Testis (tissue), 3 donors: ENCODE results near the gene ALDH1B1. TPM values are rescaled to one million over a fixed set of nuclear protein-coding genes. Genes with fewer than 3 reads are reported as not detected.

Experiments used
- DNase-seq: peaks from one replicate; pipeline ENCODE4 v3.0.0-alpha.2; 2019
- H3K27ac ChIP-seq, 2 donors: fragments of 200-600 bp; sonication (generic); one replicate each; pipeline ENCODE4 v1.5.1; 2019
- H3K27me3 ChIP-seq: fragments of 200-600 bp; sonication (generic); one replicate; pipeline ENCODE4 v1.5.1; 2019
- H3K36me3 ChIP-seq: fragments of 200-600 bp; sonication (generic); one replicate; pipeline ENCODE4 v1.5.1; 2017; ENCODE audit warnings: low read depth; ENCODE audit errors: missing control alignments
- H3K4me1 ChIP-seq: fragments of 200-600 bp; sonication (generic); one replicate; pipeline ENCODE4 v1.5.1; 2019
- H3K4me3 ChIP-seq, 2 donors: fragments of 200-600 bp; sonication (generic); one replicate each; pipeline ENCODE4 v1.5.1; 2017 to 2019
- H3K9me3 ChIP-seq: fragments of 200-600 bp; sonication (generic); one replicate; pipeline ENCODE4 v1.5.1; 2017
- POLR2A ChIP-seq: fragments of 450-650 bp; IDR thresholded peaks from one replicate; pipeline ENCODE4 v1.6.1; 2017; ENCODE audit warnings: antibody characterized with exemption, mild to moderate bottlenecking, moderate library complexity
- WGBS, 2 donors: methylation state at CpG; one replicate each; pipeline ENCODE4 v1.1.5; 2018; 5-methylcytosine and 5-hydroxymethylcytosine counted together
- intact Hi-C: fragments of 100-400 bp; cut with DNase I; formaldehyde crosslinking; loops from one replicate; pipeline ENCODE4 v1.15.1; 2023; ENCODE audit warnings: low total_unique reads
- polyA plus RNA-seq: library from polyadenylated mRNA; stranded (reverse); fragments of 350-450 nt; fragmentation: Illumina TruSeq; extraction: RNeasy Lipid Tissue Mini Kit (QIAGEN cat#74804); gene quantifications from one replicate; pipeline ENCODE4 v1.2.3, GENCODE V29; 2014; ENCODE audit warnings: low read depth, low replicate concordance; ENCODE audit not compliant: insufficient read depth
- total RNA-seq, 2 donors: library from RNA; depleted of rRNA; stranded (reverse); fragments of >200 nt; gene quantifications; one replicate each; pipeline ENCODE4 v1.2.3, GENCODE V29; 2016
- TF ChIP-seq, protein P1 (sequence below), 3 experiments: fragments of 450-650 bp in 2 of 3; fragments of 200-600 bp in 1 of 3; sonication (generic) in 1 of 3; IDR thresholded peaks; one replicate each; pipeline ENCODE4 v1.5.1; 2016 to 2019; ENCODE audit warnings: antibody characterized with exemption in 3 of 3, mild to moderate bottlenecking in 2 of 3, moderate library complexity in 1 of 3

The ALDH1B1 gene
- total and polyA plus RNA-seq, 3 donors from 2014 or later, result 42.2 to 71.7 (median 42.4) TPM

DNA sequence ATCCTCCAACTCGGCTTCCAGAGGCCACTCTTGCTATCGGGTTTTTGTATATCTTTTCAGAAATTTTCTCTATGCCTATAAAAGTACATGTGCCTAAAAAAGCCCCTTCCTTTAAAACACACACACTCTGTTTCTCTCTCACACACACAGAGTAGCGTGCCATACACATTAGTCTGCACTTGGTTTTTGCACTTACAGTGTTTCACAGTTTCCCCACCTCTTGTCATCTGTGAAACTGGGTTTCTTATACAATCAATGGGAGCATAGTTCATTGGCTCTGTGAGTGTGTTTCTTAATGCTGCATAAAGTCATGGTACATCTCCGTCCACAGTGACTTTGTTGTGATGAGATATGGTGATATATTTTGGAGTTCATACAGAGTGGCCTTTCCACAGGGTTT, 32.4 kb downstream of the ALDH1B1 start:
- intact Hi-C loops, result no loop called here
- no peak for DNase-seq
- no peaks in the 10 kb centered on the region for H3K9me3 ChIP-seq

DNA sequence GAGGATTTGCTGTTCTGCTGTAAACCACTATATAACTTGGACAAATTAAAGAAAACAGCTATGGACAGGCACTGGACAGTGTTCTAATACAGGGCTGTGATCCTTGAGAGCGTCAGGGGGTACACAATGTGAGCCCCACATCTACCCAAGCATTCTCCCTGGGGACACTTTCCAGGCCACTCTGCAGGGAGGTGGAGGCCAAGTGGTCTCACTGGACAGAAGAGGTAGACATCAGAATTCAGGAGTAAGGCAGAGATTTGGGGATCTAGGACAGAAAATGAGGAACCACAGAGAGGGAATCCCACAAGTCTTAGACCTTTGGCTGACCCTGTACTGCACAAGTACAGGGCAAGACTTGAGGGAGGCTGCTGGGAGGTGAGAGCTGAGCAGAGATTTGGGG, 35.6 kb downstream of the ALDH1B1 start:
- WGBS, 2 donors, result 89 to 100% methylated on average over 1 of the region's 1 CpG

More for the DNA sequence above, 32.4 kb downstream of the ALDH1B1 start:
- H3K36me3 ChIP-seq, result no peaks in the 10 kb centered on the region
- no peaks in the 10 kb centered on the region for H3K4me1 ChIP-seq
- no peak overlapping the region for H3K27ac ChIP-seq
- no peak for TF ChIP-seq POLR2A
- TF ChIP-seq, protein P1, sequence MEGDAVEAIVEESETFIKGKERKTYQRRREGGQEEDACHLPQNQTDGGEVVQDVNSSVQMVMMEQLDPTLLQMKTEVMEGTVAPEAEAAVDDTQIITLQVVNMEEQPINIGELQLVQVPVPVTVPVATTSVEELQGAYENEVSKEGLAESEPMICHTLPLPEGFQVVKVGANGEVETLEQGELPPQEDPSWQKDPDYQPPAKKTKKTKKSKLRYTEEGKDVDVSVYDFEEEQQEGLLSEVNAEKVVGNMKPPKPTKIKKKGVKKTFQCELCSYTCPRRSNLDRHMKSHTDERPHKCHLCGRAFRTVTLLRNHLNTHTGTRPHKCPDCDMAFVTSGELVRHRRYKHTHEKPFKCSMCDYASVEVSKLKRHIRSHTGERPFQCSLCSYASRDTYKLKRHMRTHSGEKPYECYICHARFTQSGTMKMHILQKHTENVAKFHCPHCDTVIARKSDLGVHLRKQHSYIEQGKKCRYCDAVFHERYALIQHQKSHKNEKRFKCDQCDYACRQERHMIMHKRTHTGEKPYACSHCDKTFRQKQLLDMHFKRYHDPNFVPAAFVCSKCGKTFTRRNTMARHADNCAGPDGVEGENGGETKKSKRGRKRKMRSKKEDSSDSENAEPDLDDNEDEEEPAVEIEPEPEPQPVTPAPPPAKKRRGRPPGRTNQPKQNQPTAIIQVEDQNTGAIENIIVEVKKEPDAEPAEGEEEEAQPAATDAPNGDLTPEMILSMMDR (IDR thresholded peaks at IDR 0.05), result no peak
- H3K4me3 ChIP-seq, result peak overlapping the region; percentile 51 to 56
- no peaks in the 10 kb centered on the region for H3K27me3 ChIP-seq
- 43 to 58% methylated on average over 4 of the region's 4 CpGs for WGBS, 2 donors

DNA sequence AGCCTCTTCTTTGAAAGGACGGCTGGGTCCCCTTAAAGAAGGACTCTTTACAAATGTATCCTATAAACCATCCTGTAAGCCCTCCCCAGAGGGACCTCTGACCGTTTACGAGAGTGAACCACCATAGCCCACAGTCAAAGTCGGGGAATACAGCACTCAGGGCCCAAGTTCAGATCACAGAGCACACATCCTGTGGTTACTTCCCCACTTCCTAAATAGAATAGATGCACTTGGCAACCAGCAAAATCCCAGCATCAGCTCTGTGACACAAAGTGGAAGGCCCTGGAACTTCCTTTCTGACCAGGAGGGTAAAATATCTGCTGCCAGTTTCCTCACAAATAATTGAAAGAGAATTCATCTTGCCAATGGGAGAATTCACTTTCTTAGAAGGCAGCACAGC, 38.6 kb downstream of the ALDH1B1 start:
- Histone ChIP-seq H3K4me1 (no peaks in the 10 kb centered on the region), H3K27me3 (no peaks in the 10 kb centered on the region), H3K36me3 (no peaks in the 10 kb centered on the region), H3K27ac (no peak overlapping the region), H3K4me3 (no peak overlapping the region), H3K9me3 (no peaks in the 10 kb centered on the region)
- intact Hi-C loops, result no loop called here
- 71 to 83% methylated on average over 4 of the region's 4 CpGs for WGBS, 2 donors
- no peak for DNase-seq
- TF ChIP-seq, protein P1 (IDR thresholded peaks at IDR 0.05), result no peak
- TF ChIP-seq POLR2A, result no peak

More for the DNA sequence above, 35.6 kb downstream of the ALDH1B1 start:
- no peak for DNase-seq
- intact Hi-C loops, result no loop called here
- Histone ChIP-seq H3K4me3 (no peak overlapping the region), H3K27ac (no peak overlapping the region), H3K9me3 (no peaks in the 10 kb centered on the region), H3K36me3 (no peaks in the 10 kb centered on the region), H3K4me1 (no peaks in the 10 kb centered on the region), H3K27me3 (no peaks in the 10 kb centered on the region)
- TF ChIP-seq, protein P1 (IDR thresholded peaks at IDR 0.05), result no peak
- TF ChIP-seq POLR2A, result no peak

DNA sequence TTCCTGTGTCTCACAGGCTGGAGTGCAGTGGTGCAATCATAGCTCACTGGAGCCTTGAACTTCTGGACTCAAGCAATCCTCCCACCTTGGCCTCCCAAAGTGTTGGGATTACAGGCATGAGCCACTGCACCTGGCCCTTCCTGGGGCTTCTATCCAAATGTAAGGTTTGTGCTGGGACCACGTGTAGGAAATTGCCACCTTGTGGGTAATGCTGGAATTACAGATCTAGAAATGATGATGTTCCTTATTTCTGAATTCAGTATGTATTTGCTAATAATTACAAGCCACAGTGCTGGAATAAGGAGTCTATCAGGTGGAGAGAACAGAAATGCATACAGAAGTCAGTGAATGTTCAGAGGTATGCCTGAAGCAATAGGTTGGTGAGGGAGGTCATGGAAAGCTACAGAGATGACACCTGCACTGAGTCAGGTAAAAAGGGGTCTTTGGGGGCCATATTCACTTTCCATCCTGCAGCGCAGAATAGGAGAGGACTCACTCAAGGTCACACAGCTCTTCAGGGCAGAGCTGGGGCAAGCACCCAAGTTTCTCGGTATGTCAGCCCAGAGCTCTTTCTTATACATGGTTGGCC, 40.5 kb downstream of the ALDH1B1 start:
- no peak for DNase-seq
- H3K4me3 ChIP-seq, result no peak overlapping the region
- H3K36me3 ChIP-seq, result no peaks in the 10 kb centered on the region
- WGBS, 2 donors, result 23 to 34% methylated on average over 3 of the region's 3 CpGs
- intact Hi-C loops, result no loop called here
- H3K4me1 ChIP-seq, result no peaks in the 10 kb centered on the region
- TF ChIP-seq, protein P1 (IDR thresholded peaks at IDR 0.05), result peak; percentile 52 to 73 (median 57)
- TF ChIP-seq POLR2A, result no peak
- H3K27ac ChIP-seq, result no peak overlapping the region
- H3K9me3 ChIP-seq, result no peaks in the 10 kb centered on the region
- H3K27me3 ChIP-seq, result no peaks in the 10 kb centered on the region

DNA sequence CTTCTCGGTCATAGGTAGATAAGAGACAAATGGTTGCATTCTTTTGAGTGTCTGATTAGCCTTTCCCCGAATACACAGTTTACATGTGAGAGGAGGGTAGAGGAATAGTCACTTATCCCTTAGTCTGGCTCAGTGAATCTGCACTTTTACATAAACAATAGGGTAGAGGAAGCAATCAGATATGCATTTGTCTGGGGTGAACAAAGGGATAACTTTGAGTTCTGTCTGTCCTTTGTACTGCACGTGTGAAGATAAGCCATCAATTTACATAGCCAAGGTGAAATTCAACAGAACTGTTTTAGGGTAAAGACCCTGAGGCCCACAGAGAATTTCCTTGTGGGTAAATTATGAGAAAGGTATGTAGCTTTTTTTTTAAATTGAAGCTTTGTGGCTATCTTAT, 41.9 kb downstream of the ALDH1B1 start:
- Histone ChIP-seq H3K36me3 (no peaks in the 10 kb centered on the region), H3K27ac (no peak overlapping the region), H3K9me3 (no peaks in the 10 kb centered on the region), H3K27me3 (no peaks in the 10 kb centered on the region), H3K4me3 (no peak overlapping the region), H3K4me1 (no peaks in the 10 kb centered on the region)
- 63 to 71% methylated on average over 3 of the region's 3 CpGs for WGBS, 2 donors
- TF ChIP-seq, protein P1 (IDR thresholded peaks at IDR 0.05), result no peak
- no peak for DNase-seq
- intact Hi-C loops, result no loop called here
